GM13976 (cell line): ENCODE measurements around the gene SFI1.

ENCODE experiments used
- DNase-seq: peaks from one replicate; pipeline ENCODE4 v3.0.0; 2012; ENCODE audit warnings: low spot score
- CTCF ChIP-seq: IDR thresholded peaks from 2 replicates; pipeline ENCODE4 v1.5.1; 2012; ENCODE audit warnings: borderline replicate concordance, mild to moderate bottlenecking; ENCODE audit not compliant: insufficient read depth; ENCODE audit errors: extremely low read depth, missing control alignments, control extremely low read depth
- in situ Hi-C: fragments of 300-500 bp; cut with MboI; formaldehyde crosslinking; loops from one replicate; pipeline ENCODE4 v1.12.0; 2022; ENCODE audit warnings: low sequenced_read_pairs, mixed read lengths, inconsistent platforms; ENCODE audit not compliant: unreplicated experiment

Gene SFI1

GRCh38 chr22:31567702-31568101 lies 71.4 kb downstream of the SFI1 start:
- no peak for DNase-seq
- no peak for TF ChIP-seq CTCF
- in situ Hi-C loops = no loop called here

- no peak for DNase-seq
- in situ Hi-C loops = no loop called here
- no peak for TF ChIP-seq CTCF
Observed at GRCh38 chr22:31569126-31569525, 72.8 kb downstream of the SFI1 start.

GRCh38 chr22:31572939-31573338 lies 76.6 kb downstream of the SFI1 start:
- no peak for TF ChIP-seq CTCF
- in situ Hi-C loops = no loop called here
- DNase-seq = no peak

- TF ChIP-seq CTCF = no peak
- DNase-seq = no peak
- in situ Hi-C loops = no loop called here
Observed at GRCh38 chr22:31574055-31574670, 77.8 kb downstream of the SFI1 start.

- no peak for TF ChIP-seq CTCF
- DNase-seq = no peak
- in situ Hi-C loops = no loop called here
Observed at GRCh38 chr22:31575190-31575589, 78.9 kb downstream of the SFI1 start.

- no peak for TF ChIP-seq CTCF
- in situ Hi-C loops = no loop called here
Observed at GRCh38 chr22:31577711-31578110, 81.4 kb downstream of the SFI1 start.

More at GRCh38 chr22:31577711-31578110, 81.4 kb downstream of the SFI1 start:
- DNase-seq = no peak
